ENCODE data around the gene INTS14. TPM values are rescaled to one million over a fixed set of nuclear protein-coding genes. Genes with fewer than 3 reads are reported as not detected.
A peak's percentile ranks its signal among the peaks of the same experiment; 100 is the strongest.

Gene INTS14
- total and polyA plus RNA-seq, 2 of the 8 experiments (the other 6 are each of a cell fraction or from before 2014, with no cell fraction given): 33.1 to 33.7 TPM

DNA sequence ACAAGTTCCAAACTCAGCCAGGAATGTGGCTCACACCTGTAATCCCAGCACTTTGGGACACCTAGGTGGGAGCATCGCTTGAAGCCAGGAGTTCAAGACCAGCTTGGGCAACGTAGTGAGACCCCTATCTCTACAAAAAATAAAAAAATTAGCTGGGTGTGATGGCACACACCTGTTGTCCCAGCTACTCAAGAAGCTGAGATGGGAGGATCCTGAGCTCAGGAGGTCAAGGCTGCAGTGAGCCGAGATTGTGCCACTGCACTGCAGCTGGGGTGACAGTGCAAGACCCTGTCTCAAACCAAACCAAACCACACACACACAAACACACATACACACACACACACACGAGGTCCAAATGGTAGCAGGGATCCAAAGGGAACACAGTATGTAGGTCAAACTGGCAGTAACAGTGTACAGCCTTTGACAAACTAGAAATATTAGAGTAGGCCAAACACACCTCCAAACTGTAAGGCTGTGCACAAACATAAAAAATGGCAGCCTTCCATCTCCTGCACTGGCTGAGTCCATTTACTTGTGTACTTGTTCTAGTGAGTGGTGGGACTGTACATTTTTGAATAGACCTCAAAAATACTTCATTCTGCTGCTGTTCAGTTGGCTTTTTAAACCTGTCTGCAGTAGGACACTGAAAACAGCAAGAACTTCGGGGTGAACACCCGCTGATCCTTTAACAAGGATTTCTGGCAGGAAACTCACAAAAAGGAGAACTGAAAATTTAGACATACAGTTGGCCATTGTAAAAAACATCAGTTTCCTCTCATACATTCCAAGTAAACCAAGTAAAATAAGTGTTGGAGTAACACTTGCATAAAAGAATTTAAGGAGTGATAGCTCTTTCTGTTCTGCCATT lies 33.6 kb downstream of the INTS14 start:
- H3K79me2 ChIP-seq (ENCODE audit: control insufficient read depth in 1 of 2, insufficient read depth in 2 of 2, low read length in 2 of 2): no peaks in the 10 kb centered on the region
- no peak overlapping the region for H3K27ac ChIP-seq (ENCODE audit: low read depth, low read length)
- H2BK20ac ChIP-seq (ENCODE audit: low read length): no peak overlapping the region
- H2AK5ac ChIP-seq (ENCODE audit: low read depth, low read length): no peak overlapping the region
- WGBS, 2 experiments (ENCODE audit: extremely low coverage in 1 of 2, insufficient coverage in 1 of 2, insufficient read length in 1 of 2, insufficient replicate concordance in 2 of 2, low coverage in 1 of 2, low lambda C conversion rate in 2 of 2, missing lambda C conversion rate in 1 of 2): 92% methylated on average over 6 of the region's 6 CpGs; no CpG with 5 or more reads in 1 of the 2 experiments
- no peak overlapping the region for H3K18ac ChIP-seq (ENCODE audit: extremely low read depth, low read length)
- H3K4ac ChIP-seq (replicated peaks; ENCODE audit: insufficient read length, low read depth, low read length): no peak overlapping the region
- FAIRE-seq: no peak
- no peaks in the 10 kb centered on the region for H3K27me3 ChIP-seq (replicated peaks in 1 of 4; ENCODE audit: control insufficient read depth in 3 of 4, extremely low read depth in 1 of 4, insufficient read depth in 3 of 4, low read length in 3 of 4)
- no peaks in the 10 kb centered on the region for H3K23me2 ChIP-seq (ENCODE audit: low read depth, low read length)
- POLR2A ChIA-PET (ENCODE audit: partially characterized antibody): interaction anchor here (1.0 to 2.2 kb wide), 3 partner anchors 47 to 292 kb away, joined by 3 to 9 read pairs (median 4); partner anchors contain the start of genes HACD3 and RAB11A
- no peak overlapping the region for H2AFZ ChIP-seq (ENCODE audit: low read length)
- no peak overlapping the region for H2BK5ac ChIP-seq (ENCODE audit: low read depth, low read length)
- H3K36me3 ChIP-seq (ENCODE audit: control insufficient read depth in 2 of 4, insufficient read depth in 4 of 4, low read length in 3 of 4): peaks cover 5 to 45% (median 34%) of the 10 kb centered on the region in 4 experiments; a peak in 7 of 8 replicates
- no peaks in the 10 kb centered on the region for H3K79me1 ChIP-seq (ENCODE audit: low read depth, low read length)
- no peak overlapping the region for H3K9ac ChIP-seq (replicated peaks in 1 of 4; ENCODE audit: extremely low read depth in 1 of 4, low read depth in 3 of 4, low read length in 3 of 4)
- H2BK120ac ChIP-seq (replicated peaks; ENCODE audit: low read depth, low read length): no peak overlapping the region
- TF ChIP-seq JUND (IDR thresholded peaks at IDR 0.05; ENCODE audit: low read length) (no peak), POLR2AphosphoS5 (IDR thresholded peaks at IDR 0.05; ENCODE audit: low read depth, low read length) (peak; percentile 76), NRF1 (IDR thresholded peaks at IDR 0.05; ENCODE audit: low read depth, low read length) (0 out of 2 replicates have a peak, but pooled peaks have one; percentile 4)
- H3K56ac ChIP-seq (replicated peaks; ENCODE audit: insufficient read length, low read depth, low read length): no peak overlapping the region
- H3K14ac ChIP-seq (ENCODE audit: insufficient read length): no peak overlapping the region
- no peak overlapping the region for H4K91ac ChIP-seq (replicated peaks; ENCODE audit: insufficient read length, low read length)
- H3K4me3 ChIP-seq (ENCODE audit: extremely low read depth in 1 of 4, insufficient read depth in 2 of 4, low read depth in 3 of 4, low read length in 4 of 4): no peak overlapping the region
- no peaks in the 10 kb centered on the region for H3K9me3 ChIP-seq (ENCODE audit: insufficient read depth in 2 of 2, low read depth in 1 of 2, low read length in 1 of 2)
- H4K20me1 ChIP-seq (replicated peaks in 1 of 2; ENCODE audit: control insufficient read depth in 1 of 2, insufficient read depth in 2 of 2, low read length in 2 of 2): peaks cover 0 to 6% of the 10 kb centered on the region in 2 experiments
- no peak overlapping the region for H4K5ac ChIP-seq (ENCODE audit: insufficient read length, low read depth, low read length)
- H3K4me1 ChIP-seq (replicated peaks in 1 of 4; ENCODE audit: control insufficient read depth in 3 of 4, insufficient read depth in 4 of 4, low read length in 3 of 4): no peaks in the 10 kb centered on the region
- DNase-seq (ENCODE audit: low read depth in 1 of 2, low spot score in 2 of 2): no peak
- no peak overlapping the region for H2BK15ac ChIP-seq (ENCODE audit: low read length)
- no peak overlapping the region for H4K8ac ChIP-seq (ENCODE audit: extremely low read depth, insufficient read depth, low read length)
- CTCF ChIA-PET (ENCODE audit: partially characterized antibody): interaction anchor here (0.6 kb wide), 1 partner anchor 46 kb away, joined by 3 read pairs; no protein-coding TSS in a partner anchor
- no peak overlapping the region for H2BK12ac ChIP-seq (ENCODE audit: low read depth, low read length)
- H3K23ac ChIP-seq (ENCODE audit: insufficient read length): no peak overlapping the region
- no peak overlapping the region for H3K4me2 ChIP-seq (ENCODE audit: insufficient read depth in 1 of 2, low read depth in 2 of 2, low read length in 2 of 2)
